Gastroesophageal sphincter (tissue), 4 donors: Measurements from ENCODE around the gene RXRA. TPM values are rescaled to one million over a fixed set of nuclear protein-coding genes. Genes with fewer than 3 reads are reported as not detected.

ENCODE experiments used
- ATAC-seq: fragments of 150-250 bp; one replicate; pipeline ENCODE4 v1.9.1; 2016; ENCODE audit warnings: mild to moderate bottlenecking, moderate library complexity
- H3K27ac ChIP-seq, 4 donors: fragments of 200-600 bp; sonication (generic) in 3 of 4; 1 replicate in 3 of 4; 2 replicates in 1 of 4; pipeline ENCODE4 v1.5.1; 2016 to 2019
- H3K27me3 ChIP-seq: fragments of 200-600 bp; sonication (generic); one replicate; pipeline ENCODE4 v1.5.1; 2019
- H3K36me3 ChIP-seq, 2 donors: fragments of 200-600 bp; sonication (generic); one replicate each; pipeline ENCODE4 v1.5.1; 2019; ENCODE audit warnings: control low read depth in 1 of 2
- H3K4me1 ChIP-seq, 3 donors: fragments of 200-600 bp; sonication (generic); 1 replicate in 2 of 3; 2 replicates in 1 of 3; pipeline ENCODE4 v1.5.1; 2016 to 2019; ENCODE audit warnings: control low read depth in 2 of 3
- H3K4me3 ChIP-seq, 2 donors: fragments of 200-600 bp; sonication (generic); one replicate each; pipeline ENCODE4 v1.5.1; 2019; ENCODE audit warnings: mild to moderate bottlenecking in 1 of 2, moderate library complexity in 1 of 2
- H3K9me3 ChIP-seq, 3 donors: fragments of 200-600 bp; sonication (generic); one replicate each; pipeline ENCODE4 v1.5.1; 2017 to 2019; ENCODE audit warnings: control low read depth in 2 of 3
- EP300 ChIP-seq: sonication (generic); formaldehyde crosslinking; IDR thresholded peaks from one replicate; pipeline ENCODE4 v1.6.1; 2017; ENCODE audit warnings: antibody characterized with exemption, mild to moderate bottlenecking
- POLR2A ChIP-seq, 2 donors: fragments of 450-650 bp; IDR thresholded peaks; one replicate each; pipeline ENCODE4 v1.6.1; 2017; ENCODE audit warnings: antibody characterized with exemption in 2 of 2, mild to moderate bottlenecking in 2 of 2, moderate library complexity in 1 of 2
- POLR2AphosphoS5 ChIP-seq: sonication (generic); formaldehyde crosslinking; IDR thresholded peaks from one replicate; pipeline ENCODE4 v1.6.1; 2017; ENCODE audit warnings: antibody characterized with exemption
- WGBS, 2 donors: methylation state at CpG; one replicate each; pipeline ENCODE4 v1.1.5; 2018; ENCODE audit warnings: low coverage in 1 of 2; 5-methylcytosine and 5-hydroxymethylcytosine counted together
- total RNA-seq, 4 donors: library from RNA; depleted of rRNA; stranded (reverse); fragments of >200 nt; gene quantifications; one replicate each; pipeline ENCODE4 v1.1.0, GENCODE V29; 2016
- TF ChIP-seq, protein P1 (sequence below), 4 experiments: fragments of 200-600 bp in 2 of 4; fragments of 450-650 bp in 2 of 4; sonication (generic) in 1 of 4; IDR thresholded peaks; one replicate each; pipeline ENCODE4 v1.5.1; 2017 to 2019; ENCODE audit warnings: antibody characterized with exemption in 4 of 4, mild to moderate bottlenecking in 2 of 4, moderate library complexity in 2 of 4

Gene RXRA
- total RNA-seq, 4 donors from 2014 or later: 45.1 to 78.9 (median 55.3) TPM

DNA sequence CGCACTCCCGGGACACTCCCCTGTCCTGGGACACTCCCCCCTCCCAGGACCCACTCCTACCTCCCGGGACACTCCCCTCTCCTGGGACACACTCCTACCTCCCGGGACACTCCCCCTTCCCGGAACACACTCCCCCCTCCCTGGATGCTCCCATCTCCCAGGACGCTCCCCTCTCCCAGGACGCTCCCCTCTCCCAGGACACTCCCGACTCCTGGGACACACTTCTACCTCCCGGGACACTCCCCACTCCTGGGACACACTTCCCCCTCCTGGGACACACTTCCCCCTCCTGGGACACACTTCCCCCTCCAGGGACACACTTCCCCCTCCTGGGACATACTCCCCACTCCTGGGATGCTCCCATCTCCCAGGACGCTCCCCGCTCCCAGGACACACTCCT is 95.6 kb downstream of the RXRA start:
- Histone ChIP-seq H3K27ac (peak overlapping the region in 3 of 4 donors; percentile 53 to 55 (median 55)), H3K36me3 (peaks cover 0 to 93% of the 10 kb centered on the region in 2 donors), H3K4me1 (peaks cover 8 to 87% (median 33%) of the 10 kb centered on the region in 3 donors), H3K9me3 (no peaks in the 10 kb centered on the region), H3K4me3 (no peak overlapping the region), H3K27me3 (no peaks in the 10 kb centered on the region)
- WGBS, 2 donors: 60 to 81% methylated on average over 2 to 8 of the region's 11 CpGs
- no peak for ATAC-seq
- TF ChIP-seq POLR2A (IDR thresholded peaks at IDR 0.05): no peak
- TF ChIP-seq, protein P1, sequence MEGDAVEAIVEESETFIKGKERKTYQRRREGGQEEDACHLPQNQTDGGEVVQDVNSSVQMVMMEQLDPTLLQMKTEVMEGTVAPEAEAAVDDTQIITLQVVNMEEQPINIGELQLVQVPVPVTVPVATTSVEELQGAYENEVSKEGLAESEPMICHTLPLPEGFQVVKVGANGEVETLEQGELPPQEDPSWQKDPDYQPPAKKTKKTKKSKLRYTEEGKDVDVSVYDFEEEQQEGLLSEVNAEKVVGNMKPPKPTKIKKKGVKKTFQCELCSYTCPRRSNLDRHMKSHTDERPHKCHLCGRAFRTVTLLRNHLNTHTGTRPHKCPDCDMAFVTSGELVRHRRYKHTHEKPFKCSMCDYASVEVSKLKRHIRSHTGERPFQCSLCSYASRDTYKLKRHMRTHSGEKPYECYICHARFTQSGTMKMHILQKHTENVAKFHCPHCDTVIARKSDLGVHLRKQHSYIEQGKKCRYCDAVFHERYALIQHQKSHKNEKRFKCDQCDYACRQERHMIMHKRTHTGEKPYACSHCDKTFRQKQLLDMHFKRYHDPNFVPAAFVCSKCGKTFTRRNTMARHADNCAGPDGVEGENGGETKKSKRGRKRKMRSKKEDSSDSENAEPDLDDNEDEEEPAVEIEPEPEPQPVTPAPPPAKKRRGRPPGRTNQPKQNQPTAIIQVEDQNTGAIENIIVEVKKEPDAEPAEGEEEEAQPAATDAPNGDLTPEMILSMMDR (IDR thresholded peaks at IDR 0.05): no peak
- no peak for TF ChIP-seq EP300
- TF ChIP-seq POLR2AphosphoS5: no peak

DNA sequence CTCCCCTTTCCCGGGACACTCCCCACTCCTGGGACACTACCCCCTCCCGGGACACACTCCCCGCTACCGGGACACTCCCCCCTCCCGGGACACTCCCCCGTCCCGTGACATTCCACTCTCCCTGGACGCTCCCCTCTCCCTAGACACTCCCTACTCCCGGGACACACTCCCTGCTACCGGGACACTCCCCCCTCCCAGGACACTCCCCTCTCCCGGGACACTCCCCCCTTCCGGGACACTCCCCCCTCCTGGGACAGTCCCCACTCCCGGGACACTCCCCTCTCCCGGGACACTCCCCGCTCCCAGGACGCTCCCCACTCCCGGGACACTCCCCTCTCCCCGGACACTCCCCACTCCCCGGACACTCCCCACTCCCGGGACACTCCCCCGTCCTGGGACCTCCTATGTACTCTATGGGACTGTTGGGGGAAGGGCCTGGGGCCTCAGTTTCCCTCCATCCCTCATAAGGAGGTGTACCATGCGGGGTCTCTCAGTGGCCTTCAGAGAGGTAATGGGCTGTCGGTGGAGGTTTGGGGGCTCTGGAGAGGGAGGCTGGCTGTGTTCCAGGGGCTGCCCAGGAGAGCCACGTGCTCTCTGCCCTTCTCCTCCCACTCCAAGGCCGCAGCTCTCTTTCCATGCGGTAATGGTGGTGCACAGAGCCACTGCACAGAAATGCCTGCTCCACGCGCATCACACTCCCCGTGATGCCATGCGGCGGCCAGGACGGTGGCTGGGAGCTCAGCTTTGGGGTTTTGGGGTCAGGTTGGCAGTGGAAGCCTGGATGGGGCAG is 96.2 kb downstream of the RXRA start:
- TF ChIP-seq, protein P1 (IDR thresholded peaks at IDR 0.05): no peak
- TF ChIP-seq EP300 (no peak), POLR2A (IDR thresholded peaks at IDR 0.05) (no peak), POLR2AphosphoS5 (no peak)
- H3K27me3 ChIP-seq: no peaks in the 10 kb centered on the region
- peak overlapping the region in 3 of 4 donors; percentile 49 to 55 (median 55) for H3K27ac ChIP-seq
- peaks cover 8 to 82% (median 33%) of the 10 kb centered on the region in 3 donors for H3K4me1 ChIP-seq
- H3K36me3 ChIP-seq: peaks cover 0 to 92% of the 10 kb centered on the region in 2 donors
- no peaks in the 10 kb centered on the region for H3K9me3 ChIP-seq
- peak; percentile 60 for ATAC-seq
- no peak overlapping the region for H3K4me3 ChIP-seq
- 30 to 37% methylated on average over 2 to 8 of the region's 32 CpGs for WGBS, 2 donors

DNA sequence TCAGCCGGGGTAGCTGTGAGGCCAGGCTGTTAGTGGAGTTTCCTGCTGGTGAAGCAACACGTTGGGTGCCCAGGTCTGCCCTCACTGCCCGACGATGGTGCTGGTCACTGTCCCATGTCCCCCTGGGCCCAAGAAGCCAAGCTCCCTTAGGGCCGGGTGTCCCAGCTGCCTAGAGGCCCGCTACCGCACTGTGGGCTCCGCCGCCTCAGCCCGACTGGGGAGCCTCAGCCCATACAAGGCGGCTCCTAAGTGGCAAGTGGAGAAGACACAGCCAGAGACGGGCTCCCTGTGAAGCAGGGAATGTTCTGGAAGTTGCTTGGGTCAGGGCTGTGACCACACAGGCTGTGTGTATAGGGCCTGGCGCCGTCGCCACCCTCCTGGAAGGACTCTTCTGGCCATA is 96.9 kb downstream of the RXRA start:
- Histone ChIP-seq H3K36me3 (peaks cover 0 to 89% of the 10 kb centered on the region in 2 donors), H3K27me3 (no peaks in the 10 kb centered on the region), H3K4me1 (peaks cover 8 to 75% (median 26%) of the 10 kb centered on the region in 3 donors), H3K27ac (peak overlapping the region in 3 of 4 donors; percentile 46 to 55 (median 55)), H3K4me3 (no peak overlapping the region), H3K9me3 (no peaks in the 10 kb centered on the region)
- TF ChIP-seq POLR2AphosphoS5: no peak
- TF ChIP-seq EP300: no peak
- no peak for ATAC-seq
- WGBS, 2 donors: no CpG with 5 or more reads among the region's 15 CpGs

DNA sequence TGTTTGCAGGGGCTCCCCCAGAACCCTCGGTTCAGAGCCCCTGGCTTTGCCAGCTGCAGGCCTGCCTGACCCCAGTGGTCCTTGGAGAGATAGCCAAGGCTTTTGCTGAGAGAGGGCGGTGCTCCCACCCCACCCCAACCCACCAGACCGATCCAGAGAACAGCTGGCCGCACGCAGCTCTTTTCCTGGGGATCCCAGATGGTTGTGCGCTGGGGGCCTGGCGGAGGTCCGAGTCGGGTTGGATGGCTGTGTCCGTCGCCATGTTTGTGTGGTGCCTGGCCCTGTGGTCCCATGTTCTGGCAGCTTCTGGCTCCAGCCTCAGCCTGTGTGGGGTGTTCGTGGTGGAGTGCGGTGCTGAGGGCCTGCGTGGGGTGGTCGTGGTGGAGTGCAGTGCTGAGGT is 97.5 kb downstream of the RXRA start:
- H3K27ac ChIP-seq: peak overlapping the region in 2 of 4 donors; percentile 55
- peaks cover 0 to 89% of the 10 kb centered on the region in 2 donors for H3K36me3 ChIP-seq
- ATAC-seq: no peak
- TF ChIP-seq, protein P1 (IDR thresholded peaks at IDR 0.05): no peak
- no peak for TF ChIP-seq POLR2AphosphoS5
- no peak for TF ChIP-seq EP300
- TF ChIP-seq POLR2A (IDR thresholded peaks at IDR 0.05): no peak
- no peaks in the 10 kb centered on the region for H3K9me3 ChIP-seq
- no peaks in the 10 kb centered on the region for H3K27me3 ChIP-seq
- peaks cover 2 to 69% (median 20%) of the 10 kb centered on the region in 3 donors for H3K4me1 ChIP-seq
- no peak overlapping the region for H3K4me3 ChIP-seq
- no CpG with 5 or more reads among the region's 15 CpGs for WGBS, 2 donors

DNA sequence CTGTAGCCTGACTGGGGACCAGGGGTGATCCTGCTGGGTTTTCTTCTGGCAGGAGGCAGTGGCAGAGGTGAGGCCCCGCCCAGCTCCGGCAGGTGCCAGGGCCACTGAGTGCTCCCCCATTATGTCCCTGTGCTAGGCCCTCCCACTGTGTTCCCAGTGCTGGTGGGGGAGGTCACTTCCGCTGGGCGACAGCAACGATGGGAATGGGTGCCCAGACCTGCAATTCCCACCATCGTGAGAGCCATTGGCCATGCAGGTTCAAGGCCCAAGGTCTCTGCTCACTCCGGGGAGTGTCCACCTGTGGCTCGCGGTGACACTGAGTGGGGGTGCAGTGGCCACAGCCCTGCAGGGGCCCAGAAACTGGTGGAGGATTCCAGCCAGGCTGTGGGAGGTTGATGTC is 98.6 kb downstream of the RXRA start:
- no CpG with 5 or more reads among the region's 9 CpGs for WGBS, 2 donors
- Histone ChIP-seq H3K27me3 (no peaks in the 10 kb centered on the region), H3K4me3 (no peak overlapping the region), H3K27ac (no peak overlapping the region), H3K4me1 (peaks cover 0 to 58% (median 14%) of the 10 kb centered on the region in 3 donors), H3K36me3 (peaks cover 0 to 89% of the 10 kb centered on the region in 2 donors), H3K9me3 (no peaks in the 10 kb centered on the region)
- TF ChIP-seq POLR2A (IDR thresholded peaks at IDR 0.05): no peak
- TF ChIP-seq, protein P1 (IDR thresholded peaks at IDR 0.05): no peak
- no peak for TF ChIP-seq POLR2AphosphoS5
- no peak for TF ChIP-seq EP300
- ATAC-seq: no peak
